ENCODE data around the gene NRP1. TPM values are rescaled to one million over a fixed set of nuclear protein-coding genes. Genes with fewer than 3 reads are reported as not detected.

The NRP1 gene
- total and polyA plus RNA-seq, 2 of the 8 experiments (the other 6 are each of a cell fraction or from before 2014, with no cell fraction given), result 1.2 to 2.1 TPM

DNA sequence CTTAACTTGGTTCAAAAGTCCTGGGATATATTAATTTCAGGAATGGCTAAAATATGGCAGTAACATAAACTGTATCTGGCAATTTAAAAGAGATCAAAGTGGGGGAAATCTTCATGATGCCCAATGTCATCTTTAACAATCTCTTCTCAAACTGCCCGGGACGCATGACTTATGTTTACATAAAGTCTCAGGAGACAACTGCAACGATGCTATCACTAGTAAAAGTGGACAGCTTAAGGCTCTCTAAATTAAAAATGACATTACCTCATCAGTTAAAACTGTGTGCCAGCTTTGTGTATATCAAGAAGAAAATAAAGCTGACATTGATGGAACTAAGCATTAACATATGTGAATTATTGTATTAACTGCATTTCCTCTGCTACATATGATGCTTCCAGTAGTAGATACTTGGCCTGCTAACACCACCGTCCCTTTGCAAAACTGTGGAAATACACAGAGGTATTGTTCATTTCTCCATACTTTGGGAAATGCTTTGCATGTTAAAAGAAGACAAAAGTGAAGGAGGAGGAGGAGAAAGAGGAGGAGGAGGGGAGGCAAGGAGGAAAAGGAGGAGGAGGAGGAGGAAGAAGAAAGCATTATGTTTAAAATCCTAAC is 62.4 kb downstream of the NRP1 start:
- Histone ChIP-seq H3K4me2 (ENCODE audit: insufficient read depth in 1 of 2, low read depth in 2 of 2, low read length in 2 of 2) (peak overlapping the region in 1 of 2 experiments; percentile 17; a peak in 1 of 4 replicates), H2BK12ac (ENCODE audit: low read depth, low read length) (no peak overlapping the region), H3K4ac (replicated peaks; ENCODE audit: insufficient read length, low read depth, low read length) (no peak overlapping the region), H3K23me2 (ENCODE audit: low read depth, low read length) (no peaks in the 10 kb centered on the region), H3K9ac (replicated peaks in 1 of 4; ENCODE audit: extremely low read depth in 1 of 4, low read depth in 3 of 4, low read length in 3 of 4) (no peak overlapping the region), H3K9me3 (ENCODE audit: insufficient read depth in 2 of 2, low read depth in 1 of 2, low read length in 1 of 2) (no peaks in the 10 kb centered on the region), H4K5ac (ENCODE audit: insufficient read length, low read depth, low read length) (no peak overlapping the region), H4K8ac (ENCODE audit: extremely low read depth, insufficient read depth, low read length) (no peak overlapping the region), H3K18ac (ENCODE audit: extremely low read depth, low read length) (no peak overlapping the region), H3K56ac (replicated peaks; ENCODE audit: insufficient read length, low read depth, low read length) (no peak overlapping the region), H3K4me1 (replicated peaks in 1 of 4; ENCODE audit: control insufficient read depth in 3 of 4, insufficient read depth in 4 of 4, low read length in 3 of 4) (peaks cover 2 to 11% (median 7%) of the 10 kb centered on the region in 4 experiments), H2BK15ac (ENCODE audit: low read length) (no peak overlapping the region), H2AK5ac (ENCODE audit: low read depth, low read length) (no peak overlapping the region), H3K79me2 (ENCODE audit: control insufficient read depth in 1 of 2, insufficient read depth in 2 of 2, low read length in 2 of 2) (no peaks in the 10 kb centered on the region), H3K4me3 (ENCODE audit: extremely low read depth in 1 of 4, insufficient read depth in 2 of 4, low read depth in 3 of 4, low read length in 4 of 4) (no peak overlapping the region), H2BK5ac (ENCODE audit: low read depth, low read length) (no peak overlapping the region), H3K36me3 (ENCODE audit: control insufficient read depth in 2 of 4, insufficient read depth in 4 of 4, low read length in 3 of 4) (no peaks in the 10 kb centered on the region), H3K14ac (ENCODE audit: insufficient read length) (no peak overlapping the region), H2AFZ (ENCODE audit: low read length) (peak overlapping the region; percentile 91; the same call in 1 of the 2 replicates), H3K27ac (ENCODE audit: low read depth, low read length) (no peak overlapping the region), H2BK20ac (ENCODE audit: low read length) (no peak overlapping the region), H4K91ac (replicated peaks; ENCODE audit: insufficient read length, low read length) (no peak overlapping the region), H4K20me1 (replicated peaks in 1 of 2; ENCODE audit: control insufficient read depth in 1 of 2, insufficient read depth in 2 of 2, low read length in 2 of 2) (no peaks in the 10 kb centered on the region), H3K79me1 (ENCODE audit: low read depth, low read length) (no peaks in the 10 kb centered on the region), H2BK120ac (replicated peaks; ENCODE audit: low read depth, low read length) (no peak overlapping the region), H3K27me3 (replicated peaks in 1 of 4; ENCODE audit: control insufficient read depth in 3 of 4, extremely low read depth in 1 of 4, insufficient read depth in 3 of 4, low read length in 3 of 4) (no peaks in the 10 kb centered on the region), H3K23ac (ENCODE audit: insufficient read length) (no peak overlapping the region)
- DNase-seq (ENCODE audit: low read depth in 1 of 2, low spot score in 2 of 2) (no peak), FAIRE-seq (no peak)
- POLR2A ChIA-PET (ENCODE audit: partially characterized antibody), result no interaction called here
- CTCF ChIA-PET (ENCODE audit: partially characterized antibody), result interaction anchor here (0.6 kb wide), 1 partner anchor 38 kb away, joined by 3 read pairs; no protein-coding TSS in a partner anchor
- TF ChIP-seq CEBPB (IDR thresholded peaks at IDR 0.05; ENCODE audit: low read depth, low read length) (no peak), HDAC6 (IDR thresholded peaks at IDR 0.05; ENCODE audit: low read depth, low read length) (no peak), JUN (IDR thresholded peaks at IDR 0.05; ENCODE audit: low read depth, low read length) (no peak), YY1 (IDR thresholded peaks at IDR 0.05; ENCODE audit: low read depth, low read length) (no peak), MAFK (IDR thresholded peaks at IDR 0.05; ENCODE audit: low read depth, low read length) (no peak), EP300 (IDR thresholded peaks at IDR 0.05; ENCODE audit: borderline replicate concordance in 1 of 2, low read depth in 2 of 2, low read length in 2 of 2) (no peak)
- WGBS, 2 experiments (ENCODE audit: extremely low coverage in 1 of 2, insufficient coverage in 1 of 2, insufficient read length in 1 of 2, insufficient replicate concordance in 2 of 2, low coverage in 1 of 2, low lambda C conversion rate in 2 of 2, missing lambda C conversion rate in 1 of 2), result 85% methylated on average over 4 of the region's 4 CpGs; no CpG with 5 or more reads in 1 of the 2 experiments
